GM10266 (cell line): ENCODE measurements around the gene CCNE1.

Experiments used
- DNase-seq: peaks from one replicate; pipeline ENCODE4 v3.0.0; 2012; ENCODE audit errors: extremely low spot score
- CTCF ChIP-seq: IDR thresholded peaks from 2 replicates; pipeline ENCODE4 v1.5.1; 2012; ENCODE audit warnings: mild to moderate bottlenecking, low read depth; ENCODE audit not compliant: control insufficient read depth, insufficient read depth; ENCODE audit errors: missing control alignments

CCNE1 gene

GRCh38 chr19:29807870-29808405 is 3.9 kb upstream of the CCNE1 start:
- no peak for TF ChIP-seq CTCF
- no peak for DNase-seq

GRCh38 chr19:29809795-29810503 is 1.8 kb upstream of the CCNE1 start:
- TF ChIP-seq CTCF = no peak
- DNase-seq = no peak

- no peak for DNase-seq
These were observed 1.3 kb upstream of the CCNE1 start for GRCh38 chr19:29810504-29810871.

GRCh38 chr19:29812080-29812880 is 489 bp downstream of the CCNE1 start:
- no peak for DNase-seq
- no peak for TF ChIP-seq CTCF

More at GRCh38 chr19:29810504-29810871, 1.3 kb upstream of the CCNE1 start:
- TF ChIP-seq CTCF = no peak

GRCh38 chr19:29812881-29813275 is 1.1 kb downstream of the CCNE1 start:
- no peak for DNase-seq
- no peak for TF ChIP-seq CTCF

GRCh38 chr19:29813642-29814041 is 1.9 kb downstream of the CCNE1 start:
- no peak for TF ChIP-seq CTCF
- no peak for DNase-seq

GRCh38 chr19:29815231-29815630 is 3.4 kb downstream of the CCNE1 start:
- DNase-seq = peak; percentile 32
- peak; percentile 17 for TF ChIP-seq CTCF
